LNCAP (cell line): ENCODE data around the gene NME7.

ENCODE experiments used
- TF ChIP-seq, protein P1 (sequence below): fragments of 450-650 bp; IDR thresholded peaks from 2 replicates; pipeline ENCODE4 v1.5.1; 2017; ENCODE audit warnings: mild to moderate bottlenecking

Gene NME7

DNA sequence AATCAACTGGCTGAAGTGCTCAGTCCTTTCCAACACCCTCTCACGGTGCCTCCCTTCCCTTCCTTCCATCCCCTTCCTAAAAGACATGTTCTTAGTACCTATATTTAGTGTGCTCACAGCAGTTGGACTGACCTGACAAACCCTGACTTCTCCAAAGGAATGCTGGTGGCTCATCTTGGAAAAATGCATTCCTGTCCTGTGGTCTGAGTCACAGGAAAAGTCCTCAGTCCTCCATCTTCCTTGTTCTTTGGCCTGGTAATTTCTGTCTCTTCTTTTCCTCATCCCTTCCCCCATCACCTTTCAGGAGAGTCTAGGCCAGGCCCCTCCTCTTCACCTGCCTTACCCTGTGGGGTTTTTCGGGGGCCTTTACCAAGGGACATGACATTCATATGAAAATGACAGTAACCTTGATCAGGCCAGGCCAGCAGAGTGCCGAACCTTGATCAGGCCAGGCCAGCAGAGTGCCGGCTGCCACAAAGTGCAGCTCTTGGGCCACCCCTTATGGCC lies 253.9 kb downstream of the NME7 start:
- TF ChIP-seq, protein P1, sequence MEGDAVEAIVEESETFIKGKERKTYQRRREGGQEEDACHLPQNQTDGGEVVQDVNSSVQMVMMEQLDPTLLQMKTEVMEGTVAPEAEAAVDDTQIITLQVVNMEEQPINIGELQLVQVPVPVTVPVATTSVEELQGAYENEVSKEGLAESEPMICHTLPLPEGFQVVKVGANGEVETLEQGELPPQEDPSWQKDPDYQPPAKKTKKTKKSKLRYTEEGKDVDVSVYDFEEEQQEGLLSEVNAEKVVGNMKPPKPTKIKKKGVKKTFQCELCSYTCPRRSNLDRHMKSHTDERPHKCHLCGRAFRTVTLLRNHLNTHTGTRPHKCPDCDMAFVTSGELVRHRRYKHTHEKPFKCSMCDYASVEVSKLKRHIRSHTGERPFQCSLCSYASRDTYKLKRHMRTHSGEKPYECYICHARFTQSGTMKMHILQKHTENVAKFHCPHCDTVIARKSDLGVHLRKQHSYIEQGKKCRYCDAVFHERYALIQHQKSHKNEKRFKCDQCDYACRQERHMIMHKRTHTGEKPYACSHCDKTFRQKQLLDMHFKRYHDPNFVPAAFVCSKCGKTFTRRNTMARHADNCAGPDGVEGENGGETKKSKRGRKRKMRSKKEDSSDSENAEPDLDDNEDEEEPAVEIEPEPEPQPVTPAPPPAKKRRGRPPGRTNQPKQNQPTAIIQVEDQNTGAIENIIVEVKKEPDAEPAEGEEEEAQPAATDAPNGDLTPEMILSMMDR: no peak

DNA sequence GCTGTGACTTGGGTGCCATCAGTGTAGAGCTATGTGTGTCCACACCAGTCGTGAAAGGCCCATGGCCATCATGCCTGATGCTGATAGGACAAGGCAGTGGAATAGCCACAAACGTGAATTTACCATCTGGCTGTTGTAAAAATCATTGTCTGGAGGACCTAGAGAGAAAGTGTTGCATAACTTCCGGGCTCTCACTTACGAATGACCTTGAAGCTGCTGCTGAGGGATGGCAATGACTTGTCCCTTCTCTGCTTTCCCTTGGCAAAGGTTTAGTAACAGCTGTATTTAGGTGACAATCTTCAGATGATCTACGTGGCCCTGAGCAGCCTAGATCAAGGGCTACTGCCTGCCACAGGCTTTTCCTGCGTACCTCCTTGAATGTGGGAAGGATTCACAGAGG lies 255.4 kb downstream of the NME7 start:
- TF ChIP-seq, protein P1: no peak

DNA sequence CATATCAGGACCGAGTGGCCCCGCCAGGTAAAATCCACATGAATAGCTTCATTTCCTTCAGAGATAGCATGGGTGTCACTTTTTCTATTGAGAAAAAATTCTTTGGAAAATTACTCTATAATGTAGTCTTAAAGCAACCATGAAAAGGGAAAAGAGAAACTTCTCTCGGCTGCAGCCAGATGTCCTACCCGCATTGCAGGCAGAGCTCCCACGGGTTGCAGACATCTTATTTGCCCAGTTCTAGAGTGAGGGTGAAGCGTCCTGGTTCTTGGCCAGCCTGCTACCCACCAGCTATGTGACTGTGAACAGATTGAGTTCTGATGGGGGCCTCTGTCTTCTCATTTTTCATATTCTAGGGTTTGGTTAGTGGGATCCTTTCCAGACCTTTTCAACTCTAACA lies 256.1 kb downstream of the NME7 start:
- TF ChIP-seq, protein P1: no peak

DNA sequence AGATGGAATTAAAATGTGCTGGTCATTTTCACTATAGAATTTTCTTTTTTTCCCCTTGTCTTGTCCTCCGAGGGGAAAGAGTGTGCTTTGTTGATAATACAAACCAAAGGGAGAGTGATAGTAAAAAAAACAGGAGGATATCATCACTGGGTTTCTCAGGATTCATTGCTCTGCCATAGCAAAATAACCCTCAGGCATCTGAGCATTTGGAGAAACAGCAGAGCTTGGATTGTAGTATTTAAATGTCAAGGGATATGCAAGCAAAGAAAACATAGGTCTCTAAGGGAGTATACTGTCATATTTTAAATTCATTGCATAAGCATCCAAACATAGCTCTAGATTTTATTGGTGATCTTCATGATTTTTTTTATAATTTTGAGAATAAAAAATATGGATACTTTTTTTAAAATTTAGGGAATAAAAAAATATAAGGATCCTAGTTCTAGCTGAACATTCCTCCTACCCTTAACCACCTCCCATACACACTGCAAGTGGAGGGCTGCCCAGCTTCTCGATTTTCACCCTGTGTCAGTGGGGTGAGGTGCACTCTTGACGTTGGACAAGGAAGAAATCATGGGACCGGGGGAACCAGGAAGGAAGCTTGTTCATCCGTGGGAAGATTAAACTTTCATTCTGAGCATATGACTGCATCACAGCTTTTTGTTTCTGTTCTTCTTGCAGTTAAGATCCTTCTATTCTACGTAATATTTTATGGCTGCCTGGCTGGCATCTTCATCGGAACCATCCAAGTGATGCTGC lies 256.7 kb downstream of the NME7 start:
- TF ChIP-seq, protein P1: no peak

DNA sequence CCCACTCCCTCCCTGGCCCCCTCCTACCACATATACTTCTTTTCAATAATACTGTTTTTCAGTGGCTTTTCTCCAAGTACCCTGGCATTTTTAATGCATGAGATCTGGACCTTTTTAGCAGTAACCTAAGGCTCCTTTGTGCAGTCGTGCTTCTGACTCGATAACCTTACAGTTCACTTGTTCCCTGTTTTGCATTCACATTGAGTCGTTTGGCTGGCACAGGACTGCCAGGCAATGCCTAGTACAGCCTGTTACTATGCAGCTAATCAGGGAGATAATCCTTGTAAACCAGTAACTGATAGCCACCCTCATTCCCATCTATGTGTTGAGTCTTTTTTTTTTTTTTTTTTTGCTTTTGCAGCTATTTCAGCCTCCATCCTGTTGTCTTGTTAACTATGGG lies 257.4 kb downstream of the NME7 start:
- TF ChIP-seq, protein P1: no peak

DNA sequence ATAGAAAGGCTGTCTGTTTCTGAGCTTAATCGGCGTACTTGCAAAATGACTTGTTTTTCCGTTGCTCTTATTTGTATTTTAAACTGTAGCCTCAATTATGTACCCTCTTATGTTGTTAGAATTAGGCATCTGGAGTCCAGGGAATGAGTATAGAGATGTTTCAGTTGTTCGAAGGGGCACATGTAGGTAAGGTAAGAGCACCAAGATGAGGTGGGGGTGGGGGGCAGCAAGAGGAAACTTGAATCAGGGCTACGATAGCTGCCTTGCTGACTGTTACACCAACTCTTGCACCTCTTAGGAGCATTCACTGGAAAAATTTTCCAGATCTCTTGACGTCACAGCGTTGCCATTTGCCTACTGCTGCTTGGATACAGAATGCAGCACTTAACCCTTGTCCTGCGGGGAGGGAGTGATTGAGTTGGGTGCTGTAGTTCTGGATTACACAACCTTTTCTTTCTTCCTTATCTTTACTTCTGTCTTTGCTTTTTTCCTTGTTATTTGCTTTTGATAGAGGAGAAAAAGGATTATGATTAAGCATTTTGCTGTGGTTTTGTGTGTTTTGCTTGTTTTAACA lies 257.9 kb downstream of the NME7 start:
- TF ChIP-seq, protein P1: no peak

DNA sequence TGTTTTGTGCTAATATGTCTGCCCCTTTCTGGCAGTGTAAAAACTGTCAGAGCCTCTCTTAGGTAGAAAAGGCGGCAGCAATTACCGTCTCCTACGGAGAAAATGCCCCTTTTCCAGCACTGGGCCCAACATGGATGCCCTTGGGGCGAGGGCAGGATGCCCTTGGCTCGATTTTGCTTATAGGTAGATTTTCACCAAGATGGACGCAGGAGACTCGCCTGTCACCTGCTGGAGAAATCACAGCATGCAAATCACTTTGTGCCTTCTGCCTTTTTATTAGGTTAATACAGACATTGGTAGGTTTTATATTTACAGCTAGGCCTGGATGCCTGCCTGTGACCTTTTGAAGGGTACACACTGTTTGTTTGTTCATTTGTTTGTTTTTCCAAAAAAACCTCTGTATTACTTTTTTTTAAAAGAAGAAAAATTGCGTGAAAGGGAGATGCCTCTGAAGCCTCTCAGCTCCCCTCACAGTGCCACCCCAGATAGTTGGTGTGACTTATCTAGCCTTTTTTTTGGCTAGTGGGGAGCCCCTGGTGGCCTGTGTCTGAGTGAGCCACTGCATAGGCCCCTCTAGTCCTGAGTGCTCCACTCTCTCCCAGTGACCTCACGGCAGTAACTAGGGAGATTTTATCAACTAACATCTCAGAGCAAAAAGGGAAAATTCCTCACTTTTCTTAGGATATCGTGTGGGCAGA lies 258.6 kb downstream of the NME7 start:
- TF ChIP-seq, protein P1: peak; percentile 77
